ENCODE data around the gene CAV1. TPM values are rescaled to one million over a fixed set of nuclear protein-coding genes. Genes with fewer than 3 reads are reported as not detected.
A peak's percentile ranks its signal among the peaks of the same experiment; 100 is the strongest.
"Not testable (repeated sequence)": the region's sequence is repeated elsewhere in the genome, so short reads cannot be mapped to it uniquely, and the experiment has no call there.

Gene CAV1
- total RNA-seq, 1 donor, result 4.3 TPM

GRCh38 chr7:116576350-116577319 lies 51.8 kb downstream of the CAV1 start:
- DNase-seq (ENCODE audit: low read depth in 2 of 3, low spot score in 2 of 3), result no peak

- no peak for DNase-seq (ENCODE audit: low read depth in 2 of 3, low spot score in 2 of 3)
Measured at GRCh38 chr7:116577320-116577871, 52.6 kb downstream of the CAV1 start.

GRCh38 chr7:116578526-116578925 lies 53.7 kb downstream of the CAV1 start:
- DNase-seq (ENCODE audit: low read depth in 2 of 3, low spot score in 2 of 3), result no peak

GRCh38 chr7:116579322-116579721 lies 54.5 kb downstream of the CAV1 start:
- DNase-seq (ENCODE audit: low read depth in 2 of 3, low spot score in 2 of 3), result no peak

GRCh38 chr7:116579835-116580234 lies 55.0 kb downstream of the CAV1 start:
- DNase-seq (ENCODE audit: low read depth in 2 of 3, low spot score in 2 of 3), result no peak

GRCh38 chr7:116582164-116582732 lies 57.4 kb downstream of the CAV1 start:
- no peak for DNase-seq (ENCODE audit: low read depth in 2 of 3, low spot score in 2 of 3)

- no peak for DNase-seq (ENCODE audit: low read depth in 2 of 3, low spot score in 2 of 3)
Measured at GRCh38 chr7:116582806-116583444, 58.1 kb downstream of the CAV1 start.

- peak in 1 of 3 donors; percentile 63 for DNase-seq (ENCODE audit: low read depth in 2 of 3, low spot score in 2 of 3)
Measured at GRCh38 chr7:116583653-116584052, 58.8 kb downstream of the CAV1 start.

- DNase-seq (ENCODE audit: low read depth in 2 of 3, low spot score in 2 of 3), result no peak
Measured at GRCh38 chr7:116584721-116585120, 59.9 kb downstream of the CAV1 start.

- DNase-seq (ENCODE audit: low read depth in 2 of 3, low spot score in 2 of 3), result no peak
Measured at GRCh38 chr7:116585392-116585791, 60.6 kb downstream of the CAV1 start.

- no peak for DNase-seq (ENCODE audit: low read depth in 2 of 3, low spot score in 2 of 3)
Measured at GRCh38 chr7:116585967-116586366, 61.1 kb downstream of the CAV1 start.

GRCh38 chr7:116587200-116587599 lies 62.4 kb downstream of the CAV1 start:
- DNase-seq (ENCODE audit: low read depth in 2 of 3, low spot score in 2 of 3), result not testable (repeated sequence)

GRCh38 chr7:116588225-116588624 lies 63.4 kb downstream of the CAV1 start:
- peak in 1 of 3 donors; percentile 43 for DNase-seq (ENCODE audit: low read depth in 2 of 3, low spot score in 2 of 3)

- peak in 2 of 3 donors; percentile 36 to 75 for DNase-seq (ENCODE audit: low read depth in 2 of 3, low spot score in 2 of 3)
Measured at GRCh38 chr7:116588641-116589594, 64.1 kb downstream of the CAV1 start.

- peak in 1 of 3 donors; percentile 43 for DNase-seq (ENCODE audit: low read depth in 2 of 3, low spot score in 2 of 3)
Measured at GRCh38 chr7:116591202-116592040, 66.6 kb downstream of the CAV1 start.

GRCh38 chr7:116592041-116592355 lies 67.2 kb downstream of the CAV1 start:
- no peak for DNase-seq (ENCODE audit: low read depth in 2 of 3, low spot score in 2 of 3)

GRCh38 chr7:116592445-116592844 lies 67.6 kb downstream of the CAV1 start:
- DNase-seq (ENCODE audit: low read depth in 2 of 3, low spot score in 2 of 3), result peak in 2 of 3 donors; percentile 85 to 90

- no peak for DNase-seq (ENCODE audit: low read depth in 2 of 3, low spot score in 2 of 3)
Measured at GRCh38 chr7:116593359-116594075, 68.7 kb downstream of the CAV1 start.

- no peak for DNase-seq (ENCODE audit: low read depth in 2 of 3, low spot score in 2 of 3)
Measured at GRCh38 chr7:116595063-116595462, 70.2 kb downstream of the CAV1 start.
